ENCODE data around the gene OR10A4.

- no peak for TF ChIP-seq POLR2A (IDR thresholded peaks at IDR 0.05)
- TF ChIP-seq, protein P1, sequence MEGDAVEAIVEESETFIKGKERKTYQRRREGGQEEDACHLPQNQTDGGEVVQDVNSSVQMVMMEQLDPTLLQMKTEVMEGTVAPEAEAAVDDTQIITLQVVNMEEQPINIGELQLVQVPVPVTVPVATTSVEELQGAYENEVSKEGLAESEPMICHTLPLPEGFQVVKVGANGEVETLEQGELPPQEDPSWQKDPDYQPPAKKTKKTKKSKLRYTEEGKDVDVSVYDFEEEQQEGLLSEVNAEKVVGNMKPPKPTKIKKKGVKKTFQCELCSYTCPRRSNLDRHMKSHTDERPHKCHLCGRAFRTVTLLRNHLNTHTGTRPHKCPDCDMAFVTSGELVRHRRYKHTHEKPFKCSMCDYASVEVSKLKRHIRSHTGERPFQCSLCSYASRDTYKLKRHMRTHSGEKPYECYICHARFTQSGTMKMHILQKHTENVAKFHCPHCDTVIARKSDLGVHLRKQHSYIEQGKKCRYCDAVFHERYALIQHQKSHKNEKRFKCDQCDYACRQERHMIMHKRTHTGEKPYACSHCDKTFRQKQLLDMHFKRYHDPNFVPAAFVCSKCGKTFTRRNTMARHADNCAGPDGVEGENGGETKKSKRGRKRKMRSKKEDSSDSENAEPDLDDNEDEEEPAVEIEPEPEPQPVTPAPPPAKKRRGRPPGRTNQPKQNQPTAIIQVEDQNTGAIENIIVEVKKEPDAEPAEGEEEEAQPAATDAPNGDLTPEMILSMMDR (IDR thresholded peaks at IDR 0.05) = no peak
Observed at GRCh38 chr11:6864438-6864837, 12.0 kb upstream of the OR10A4 start.
